ENCODE data around the gene GFOD1. TPM values are rescaled to one million over a fixed set of nuclear protein-coding genes. Genes with fewer than 3 reads are reported as not detected.

The GFOD1 gene
- total and polyA plus RNA-seq, 2 of the 4 experiments (the other 2 are of a cell fraction), result 1.8 to 3.4 TPM

GRCh38 chr6:13436399-13437217 lies 50.8 kb downstream of the GFOD1 start:
- ATAC-seq (ENCODE audit: low read depth), result no peak
- H2BK15ac ChIP-seq (ENCODE audit: low read depth, low read length), result no peak overlapping the region
- peak overlapping the region; percentile 21 for H2AFZ ChIP-seq (replicated peaks; ENCODE audit: low read length, poor library complexity)
- TF ChIP-seq FOS (IDR thresholded peaks at IDR 0.05; ENCODE audit: low read depth, low read length) (no peak), NFE2L2 (IDR thresholded peaks at IDR 0.05; ENCODE audit: low read depth, low read length) (no peak), CEBPB (IDR thresholded peaks at IDR 0.05; ENCODE audit: low read depth, low read length) (no peak), CTCF (conservative IDR thresholded peaks at IDR 0.05; ENCODE audit: low read depth, low read length) (no peak), BHLHE40 (IDR thresholded peaks at IDR 0.05; ENCODE audit: low read depth, low read length) (no peak), MAFK (IDR thresholded peaks at IDR 0.05; ENCODE audit: low read depth, low read length) (no peak), MAZ (IDR thresholded peaks at IDR 0.05; ENCODE audit: borderline replicate concordance, low read depth, low read length) (no peak), ELK1 (IDR thresholded peaks at IDR 0.05; ENCODE audit: borderline replicate concordance, low read depth, low read length) (no peak), CHD1 (IDR thresholded peaks at IDR 0.05; ENCODE audit: low read depth, low read length) (no peak), MXI1 (IDR thresholded peaks at IDR 0.05; ENCODE audit: borderline replicate concordance, low read depth, low read length) (no peak)
- no TSS peak for BruUV-seq (replicated peaks)
- H2BK5ac ChIP-seq (ENCODE audit: low read depth, low read length, poor library complexity, severe bottlenecking), result no peak overlapping the region
- no peak overlapping the region; a peak in 1 of 4 replicates for H4K8ac ChIP-seq (ENCODE audit: low read depth in 2 of 2, low read length in 2 of 2)
- no peaks in the 10 kb centered on the region for H4K20me1 ChIP-seq (ENCODE audit: insufficient read depth, low read length)
- intact Hi-C loops (cut with micrococcal nuclease) (no loop called here), dilution Hi-C loops (cut with HindIII; ENCODE audit: low sequenced_read_pairs, unreplicated experiment) (no loop called here), in situ Hi-C loops (cut with MboI; ENCODE audit: low sequenced_read_pairs) (no loop called here)
- H4K5ac ChIP-seq (ENCODE audit: low read depth, low read length), result no peak overlapping the region
- H3K4me2 ChIP-seq (ENCODE audit: low read depth, low read length), result no peak overlapping the region
- H4K91ac ChIP-seq (ENCODE audit: insufficient read depth, low read depth, low read length), result no peak overlapping the region
- H3K9ac ChIP-seq (ENCODE audit: low read depth, low read length), result no peak overlapping the region
- no peak for DNase-seq
- H2AK9ac ChIP-seq (replicated peaks; ENCODE audit: low read depth, low read length, poor library complexity), result peak overlapping the region; percentile 26
- H3K9me3 ChIP-seq (ENCODE audit: control insufficient read depth, insufficient read depth, low read length), result no peaks in the 10 kb centered on the region
- 0 out of 2 replicates have a peak overlapping the region, but pooled peaks have one; percentile 62 for H3K14ac ChIP-seq (replicated peaks; ENCODE audit: low read depth, low read length)
- H3K9me1 ChIP-seq (ENCODE audit: insufficient read depth, low read length), result peaks cover 5% of the 10 kb centered on the region
- peaks cover 5% of the 10 kb centered on the region for H3K4me1 ChIP-seq (ENCODE audit: control insufficient read depth, insufficient read depth, low read length)
- no peak overlapping the region; the same call in 1 of the 2 replicates for H3K18ac ChIP-seq (ENCODE audit: low read depth, low read length)
- no peaks in the 10 kb centered on the region for H3K27me3 ChIP-seq (ENCODE audit: control insufficient read depth, insufficient read depth, low read length)
- no peak overlapping the region; the same call in 1 of the 2 replicates for H2BK120ac ChIP-seq (ENCODE audit: low read depth, low read length)
- no CpG with 5 or more reads among the region's 7 CpGs for WGBS, 2 experiments (ENCODE audit: extremely low coverage in 2 of 2, insufficient read length in 1 of 2)
- H2BK20ac ChIP-seq (ENCODE audit: low read depth, low read length), result no peak overlapping the region
- peaks cover 5 to 17% of the 10 kb centered on the region in 2 experiments; a peak in 2 of 4 replicates for H3K79me1 ChIP-seq (ENCODE audit: low read depth in 1 of 2, low read length in 2 of 2)
- H3K4ac ChIP-seq (ENCODE audit: low read depth, low read length), result no peak overlapping the region
- no peak overlapping the region for H3K4me3 ChIP-seq (ENCODE audit: insufficient read depth, low read depth, low read length)
- H3K56ac ChIP-seq (ENCODE audit: extremely low read depth, insufficient read depth, low read length), result no peak overlapping the region
- peak overlapping the region; percentile 56 for H3K23ac ChIP-seq (ENCODE audit: low read depth, low read length)
- CTCF ChIA-PET, result no interaction called here
- no peak overlapping the region for H3K27ac ChIP-seq (ENCODE audit: insufficient read depth, low read length)
- POLR2A ChIA-PET (ENCODE audit: unreplicated experiment), result no interaction called here
- no peaks in the 10 kb centered on the region for H3K36me3 ChIP-seq (ENCODE audit: control insufficient read depth, insufficient read depth, low read length)
- H2AK5ac ChIP-seq (ENCODE audit: low read depth, low read length), result no peak overlapping the region
